B cell (primary cell): Measurements from ENCODE around the gene SEZ6L. TPM values are rescaled to one million over a fixed set of nuclear protein-coding genes. Genes with fewer than 3 reads are reported as not detected.

Experiments used
- ATAC-seq: fragments of 200-7000 bp; cut with Tn5 transposase; one replicate; pipeline ENCODE4 v1.10.0; 2021; ENCODE audit warnings: low read depth, mild to moderate bottlenecking, moderate number of reproducible peaks, moderate library complexity
- CTCF ChIA-PET: fragments of 350-600 bp; sonication (Branson Sonifier 250); formaldehyde crosslinking; loops from one replicate; lab custom pipeline; 2021; ENCODE audit warnings: antibody characterized with exemption, inconsistent platforms; lab: Charles Lee
- POLR2A ChIA-PET: fragments of 350-600 bp; sonication (Branson Sonifier 250); formaldehyde crosslinking; loops from one replicate; lab custom pipeline; 2021; ENCODE audit warnings: antibody characterized with exemption; lab: Charles Lee
- DNase-seq: peaks from one replicate; pipeline ENCODE4 v3.0.0; 2013
- H2AFZ ChIP-seq: 2 replicates; pipeline ENCODE4 v1.6.1; 2012; ENCODE audit warnings: mild to moderate bottlenecking, low read depth, low read length; ENCODE audit not compliant: insufficient read depth, poor library complexity, severe bottlenecking
- H3K27ac ChIP-seq, 2 donors: 1 replicate in 1 of 2; 2 replicates in 1 of 2; pipeline ENCODE4 v1.5.1; 2012 to 2013; ENCODE audit warnings: low read length in 2 of 2, mild to moderate bottlenecking in 2 of 2, moderate library complexity in 1 of 2
- H3K27me3 ChIP-seq, 4 experiments: fragments of 200-600 bp in 1 of 4; sonication (generic) in 1 of 4; replicated peaks in 1 of 4; 1 replicate in 2 of 4; 2 replicates in 2 of 4; pipeline versions ENCODE4 v1.6.1 to v1.7.0; 2013 to 2016; ENCODE audit warnings: low read length in 3 of 4, mild to moderate bottlenecking in 2 of 4, mixed read lengths in 1 of 4, moderate library complexity in 1 of 4; ENCODE audit not compliant: insufficient read depth in 4 of 4, control insufficient read depth in 3 of 4; ENCODE audit errors: control extremely low read depth in 1 of 4
- H3K36me3 ChIP-seq, 2 experiments: replicated peaks in 1 of 2; 1 replicate in 1 of 2; 2 replicates in 1 of 2; pipeline versions ENCODE4 v1.6.1 to v1.7.1; 2013; ENCODE audit warnings: low read length in 1 of 2; ENCODE audit not compliant: insufficient read depth in 2 of 2, control insufficient read depth in 1 of 2; ENCODE audit errors: control extremely low read depth in 1 of 2, extremely low read depth in 1 of 2
- H3K4me1 ChIP-seq, 2 donors: fragments of 200-600 bp in 1 of 2; sonication (generic) in 1 of 2; 1 replicate in 1 of 2; 2 replicates in 1 of 2; pipeline versions ENCODE4 v1.5.1 to v1.6.1; 2013 to 2017; ENCODE audit warnings: low read length in 2 of 2; ENCODE audit not compliant: control insufficient read depth in 2 of 2, insufficient read depth in 2 of 2
- H3K4me2 ChIP-seq: replicated peaks from 2 replicates; pipeline ENCODE3; 2012; ENCODE audit warnings: mild to moderate bottlenecking, low read depth, low read length; ENCODE audit not compliant: poor library complexity, severe bottlenecking
- H3K4me3 ChIP-seq, 5 experiments: fragments of 200-600 bp in 1 of 5; sonication (generic) in 1 of 5; 1 replicate in 3 of 5; 2 replicates in 2 of 5; pipeline versions ENCODE4 v1.5.1 to v1.7.0; 2011 to 2016; ENCODE audit warnings: low read length in 4 of 5, mild to moderate bottlenecking in 4 of 5, low read depth in 2 of 5, control low read depth in 1 of 5, moderate library complexity in 1 of 5; ENCODE audit not compliant: insufficient read depth in 1 of 5; ENCODE audit errors: control extremely low read depth in 1 of 5, extremely low read depth in 1 of 5
- H3K79me2 ChIP-seq: fragments of 200-600 bp; sonication (generic); one replicate; pipeline ENCODE4 v1.6.0; 2016; ENCODE audit warnings: low read length; ENCODE audit not compliant: control insufficient read depth, insufficient read depth
- H3K9ac ChIP-seq: fragments of 200-600 bp; sonication (generic); 2 replicates; pipeline ENCODE4 v1.6.1; 2017; ENCODE audit warnings: mild to moderate bottlenecking, low read length, moderate library complexity
- H3K9me3 ChIP-seq, 3 donors: one replicate each; pipeline versions ENCODE4 v1.6.1 to v1.7.1; 2013; ENCODE audit warnings: low read length in 2 of 3; ENCODE audit not compliant: control insufficient read depth in 2 of 3, insufficient read depth in 1 of 3; ENCODE audit errors: control extremely low read depth in 1 of 3
- H4K20me1 ChIP-seq: 2 replicates; pipeline ENCODE4 v1.6.0; 2012; ENCODE audit warnings: mild to moderate bottlenecking, low read length; ENCODE audit not compliant: insufficient read depth, control insufficient read depth, poor library complexity, severe bottlenecking
- H3K27ac Mint-ChIP-seq: one replicate; pipeline ENCODE4 v1.8.0; 2021; ENCODE audit warnings: mixed read lengths
- H3K27me3 Mint-ChIP-seq: one replicate; pipeline ENCODE4 v1.8.0; 2021; ENCODE audit warnings: mixed read lengths
- H3K4me1 Mint-ChIP-seq: one replicate; pipeline ENCODE4 v1.8.0; 2021; ENCODE audit warnings: mixed read lengths
- H3K4me3 Mint-ChIP-seq: one replicate; pipeline ENCODE4 v1.8.0; 2021; ENCODE audit warnings: mixed read lengths
- H3K9me3 Mint-ChIP-seq: one replicate; pipeline ENCODE4 v1.8.0; 2022; ENCODE audit warnings: mixed read lengths; ENCODE audit not compliant: insufficient read depth
- EZH2 ChIP-seq: IDR thresholded peaks from 2 replicates; pipeline ENCODE4 v1.6.1; 2012; ENCODE audit warnings: borderline replicate concordance, low read depth, mild to moderate bottlenecking, moderate library complexity, low read length; ENCODE audit not compliant: insufficient read depth, poor library complexity, severe bottlenecking
- WGBS: methylation state at CpG from one replicate; pipeline ENCODE4 v1.1.5; 2013; ENCODE audit warnings: missing lambda C conversion rate; ENCODE audit not compliant: insufficient coverage; 5-methylcytosine and 5-hydroxymethylcytosine counted together
- intact Hi-C: fragments of 100-400 bp; cut with micrococcal nuclease; formaldehyde crosslinking; loops from one replicate; pipeline ENCODE4 v1.10.0; 2022
- polyA plus RNA-seq: library from polyadenylated mRNA; depleted of rRNA; stranded (reverse); fragments of >200 nt; gene quantifications from 2 replicates; pipeline ENCODE4 v1.2.3, GENCODE V29; 2012
- total RNA-seq, 2 donors: library from RNA; stranded (reverse); fragments of 120-200 nt in 1 of 2; gene quantifications; 1 replicate in 1 of 2; 2 replicates in 1 of 2; pipeline versions ENCODE4 v1.2.3 to v1.2.4, GENCODE V29; 2013 to 2022
- TF ChIP-seq, protein P1 (sequence below): fragments of 200-600 bp; IDR thresholded peaks from one replicate; pipeline ENCODE4 v1.8.0; 2022; ENCODE audit warnings: antibody characterized with exemption, mild to moderate bottlenecking

Gene SEZ6L
- total and polyA plus RNA-seq, 2 donors (not counting 1 experiment from before 2014, with no cell fraction given), result 0.04 TPM; not detected in 1

GRCh38 chr22:26357281-26357680, 188.0 kb downstream of the SEZ6L start:
- H3K36me3 ChIP-seq, result no peaks in the 10 kb centered on the region
- no peaks in the 10 kb centered on the region for H3K79me2 ChIP-seq
- no peaks in the 10 kb centered on the region for H4K20me1 ChIP-seq
- no peak overlapping the region for H3K9ac ChIP-seq
- intact Hi-C loops, result no loop called here
- no peak overlapping the region for H3K4me2 ChIP-seq
- no peaks in the 10 kb centered on the region for H3K9me3 ChIP-seq
- H3K4me3 Mint-ChIP-seq, result no peak overlapping the region
- H3K27ac ChIP-seq, result no peak overlapping the region
- DNase-seq, result no peak
- H3K27me3 Mint-ChIP-seq, result peaks cover 38% of the 10 kb centered on the region
- peaks cover 4 to 7% of the 10 kb centered on the region in 2 donors for H3K4me1 ChIP-seq
- H3K27ac Mint-ChIP-seq, result no peak overlapping the region
- TF ChIP-seq, protein P1, sequence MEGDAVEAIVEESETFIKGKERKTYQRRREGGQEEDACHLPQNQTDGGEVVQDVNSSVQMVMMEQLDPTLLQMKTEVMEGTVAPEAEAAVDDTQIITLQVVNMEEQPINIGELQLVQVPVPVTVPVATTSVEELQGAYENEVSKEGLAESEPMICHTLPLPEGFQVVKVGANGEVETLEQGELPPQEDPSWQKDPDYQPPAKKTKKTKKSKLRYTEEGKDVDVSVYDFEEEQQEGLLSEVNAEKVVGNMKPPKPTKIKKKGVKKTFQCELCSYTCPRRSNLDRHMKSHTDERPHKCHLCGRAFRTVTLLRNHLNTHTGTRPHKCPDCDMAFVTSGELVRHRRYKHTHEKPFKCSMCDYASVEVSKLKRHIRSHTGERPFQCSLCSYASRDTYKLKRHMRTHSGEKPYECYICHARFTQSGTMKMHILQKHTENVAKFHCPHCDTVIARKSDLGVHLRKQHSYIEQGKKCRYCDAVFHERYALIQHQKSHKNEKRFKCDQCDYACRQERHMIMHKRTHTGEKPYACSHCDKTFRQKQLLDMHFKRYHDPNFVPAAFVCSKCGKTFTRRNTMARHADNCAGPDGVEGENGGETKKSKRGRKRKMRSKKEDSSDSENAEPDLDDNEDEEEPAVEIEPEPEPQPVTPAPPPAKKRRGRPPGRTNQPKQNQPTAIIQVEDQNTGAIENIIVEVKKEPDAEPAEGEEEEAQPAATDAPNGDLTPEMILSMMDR, result no peak
- no peak for TF ChIP-seq EZH2
- no CpG with 5 or more reads among the region's 2 CpGs for whole genome bisulfite sequencing
- H3K4me3 ChIP-seq, result no peak overlapping the region
- H3K4me1 Mint-ChIP-seq, result peaks cover 3% of the 10 kb centered on the region
- ATAC-seq, result no peak
- ChIA-PET POLR2A (no interaction called here), CTCF (interaction anchor here (1.2 kb wide), 1 partner anchor 10 kb away, joined by 4 read pairs; no protein-coding TSS in a partner anchor)
- no peaks in the 10 kb centered on the region for H3K9me3 Mint-ChIP-seq
- peaks cover 0 to 15% (median 9%) of the 10 kb centered on the region in 4 experiments for H3K27me3 ChIP-seq
- H2AFZ ChIP-seq, result no peak overlapping the region

- intact Hi-C loops, result no loop called here
- no peak overlapping the region for H3K9ac ChIP-seq
- H3K27me3 ChIP-seq, result peaks cover 0 to 16% (median 6%) of the 10 kb centered on the region in 4 experiments
- POLR2A ChIA-PET, result no interaction called here
- Mint-ChIP-seq H3K27ac (no peak overlapping the region), H3K4me3 (no peak overlapping the region), H3K27me3 (peaks cover 36% of the 10 kb centered on the region), H3K9me3 (no peaks in the 10 kb centered on the region), H3K4me1 (peaks cover 3% of the 10 kb centered on the region)
- H3K9me3 ChIP-seq, result no peaks in the 10 kb centered on the region
- no peaks in the 10 kb centered on the region for H4K20me1 ChIP-seq
- CTCF ChIA-PET, result interaction anchor here (1.6 kb wide), 1 partner anchor 9 kb away, joined by 7 read pairs; no protein-coding TSS in a partner anchor
- TF ChIP-seq EZH2, result no peak
- TF ChIP-seq, protein P1, result no peak
- H3K4me1 ChIP-seq, result peaks cover 4 to 7% of the 10 kb centered on the region in 2 donors
- no peak overlapping the region for H3K4me2 ChIP-seq
- H3K79me2 ChIP-seq, result no peaks in the 10 kb centered on the region
- no peak for DNase-seq
- H2AFZ ChIP-seq, result no peak overlapping the region
- no peaks in the 10 kb centered on the region for H3K36me3 ChIP-seq
- H3K4me3 ChIP-seq, result no peak overlapping the region
- ATAC-seq, result no peak
- H3K27ac ChIP-seq, result no peak overlapping the region
- WGBS, result 91% methylated on average over 8 of the region's 9 CpGs
Observed at GRCh38 chr22:26357813-26358212, 188.6 kb downstream of the SEZ6L start.
